Ishikawa (cell line): ENCODE results near the gene ATG12.
A peak's percentile ranks its signal among the peaks of the same experiment; 100 is the strongest.

ENCODE experiments used
- CEBPB ChIP-seq: IDR thresholded peaks from 2 replicates; pipeline ENCODE4 v1.6.1; 2012
- CREB1 ChIP-seq: IDR thresholded peaks from 2 replicates; pipeline ENCODE4 v1.6.1; 2012; ENCODE audit warnings: low read depth
- EGR1 ChIP-seq: IDR thresholded peaks from 2 replicates; pipeline ENCODE4 v1.6.1; 2012
- EP300 ChIP-seq: IDR thresholded peaks from 2 replicates; pipeline ENCODE4 v1.6.1; 2012; ENCODE audit warnings: borderline replicate concordance
- FOXM1 ChIP-seq: IDR thresholded peaks from 2 replicates; pipeline ENCODE4 v1.6.1; 2012; ENCODE audit warnings: low read depth, borderline replicate concordance
- NFIC ChIP-seq: IDR thresholded peaks from 2 replicates; pipeline ENCODE4 v1.6.1; 2012
- RAD21 ChIP-seq: IDR thresholded peaks from 2 replicates; pipeline ENCODE4 v1.6.1; 2012; ENCODE audit warnings: low read depth
- TAF1 ChIP-seq: IDR thresholded peaks from 2 replicates; pipeline ENCODE4 v1.6.1; 2012; ENCODE audit warnings: low read depth, mild to moderate bottlenecking
- TCF12 ChIP-seq: IDR thresholded peaks from 2 replicates; pipeline ENCODE4 v1.6.1; 2012; ENCODE audit warnings: low read depth
- TEAD4 ChIP-seq: IDR thresholded peaks from 2 replicates; pipeline ENCODE4 v1.6.1; 2012
- YY1 ChIP-seq: IDR thresholded peaks from 2 replicates; pipeline ENCODE4 v1.6.1; 2012; ENCODE audit warnings: low read depth
- ZBTB7A ChIP-seq: IDR thresholded peaks from 2 replicates; pipeline ENCODE4 v1.6.1; 2012; ENCODE audit warnings: low read depth
- TF ChIP-seq, protein P1 (sequence below): IDR thresholded peaks from 2 replicates; pipeline ENCODE4 v1.6.1; 2012
- TF ChIP-seq, protein P2 (sequence below): IDR thresholded peaks from 2 replicates; pipeline ENCODE4 v1.6.1; 2012
- TF ChIP-seq, protein P3 (sequence below): IDR thresholded peaks from 2 replicates; pipeline ENCODE4 v1.6.1; 2012; ENCODE audit warnings: low read depth, mild to moderate bottlenecking

Gene ATG12

DNA sequence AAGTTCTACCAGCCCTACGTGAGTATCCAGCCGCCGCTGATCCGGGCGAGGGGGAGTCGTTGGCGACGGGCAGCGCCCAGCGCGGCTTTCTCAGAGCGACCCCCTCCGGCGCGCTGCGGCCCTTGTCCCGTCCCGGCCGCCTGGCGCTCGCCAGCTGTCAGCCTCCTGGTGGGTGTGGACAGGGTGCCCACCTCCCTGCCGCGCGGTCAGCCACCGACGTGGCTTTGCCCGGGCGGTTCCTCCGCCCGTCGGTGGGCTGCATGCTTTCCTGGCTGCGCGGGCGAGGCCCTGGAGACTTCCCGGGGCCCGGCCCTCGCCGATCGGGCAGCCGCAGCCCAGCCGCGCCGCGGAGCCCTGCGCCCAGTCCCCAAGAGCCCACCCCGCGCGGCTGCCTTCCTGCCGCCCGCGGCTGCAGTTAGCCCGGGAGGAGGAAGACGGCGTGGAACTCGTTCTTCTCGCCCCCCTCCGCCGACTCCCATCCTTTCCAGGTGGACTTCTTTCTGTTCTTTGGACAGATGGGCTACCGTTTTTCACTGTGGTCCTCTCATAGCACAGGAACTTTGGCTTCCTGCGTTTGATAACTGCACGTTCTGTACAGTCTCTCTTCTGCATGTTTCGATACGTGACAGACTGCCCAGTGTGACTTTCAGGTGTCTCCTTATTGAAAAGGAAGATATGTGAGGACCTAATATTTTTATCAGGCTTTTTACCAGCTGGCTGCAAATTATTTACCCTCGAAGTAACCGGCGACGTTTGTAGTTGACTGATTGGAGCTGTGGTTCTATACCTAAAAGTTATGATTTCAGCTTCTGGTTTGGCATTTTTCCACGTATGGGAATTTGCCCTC lies 947 bp upstream of the ATG12 start:
- TF ChIP-seq TAF1 (0 out of 2 replicates have a peak, but pooled peaks have one; percentile 8), ZBTB7A (peak; percentile 91; the same call in 1 of the 2 replicates), EP300 (0 out of 2 replicates have a peak, but pooled peaks have one; percentile 25), EGR1 (no peak), CEBPB (no peak)

DNA sequence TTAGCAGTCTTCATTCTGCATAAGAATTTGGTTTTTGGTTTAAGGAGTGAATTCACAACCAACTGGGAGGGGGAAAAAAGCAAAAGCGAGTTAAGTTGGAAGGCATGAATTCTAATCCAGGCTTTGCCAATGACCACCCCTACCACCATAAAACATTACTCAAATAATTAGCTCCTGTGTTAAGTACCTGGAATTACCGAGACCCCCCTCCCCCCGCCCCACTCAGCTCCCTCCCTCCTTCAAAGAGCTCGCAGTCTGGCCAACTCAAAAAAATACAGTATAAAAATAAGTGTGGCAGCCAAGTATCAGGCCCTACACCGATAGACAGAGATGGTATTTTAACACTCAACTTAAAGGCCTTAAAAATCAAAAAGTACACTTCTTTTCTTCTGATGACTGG lies 492 bp downstream of the ATG12 start:
- TF ChIP-seq EP300 (no peak), TAF1 (no peak), NFIC (no peak), FOXM1 (no peak), RAD21 (no peak), TEAD4 (no peak), TCF12 (no peak), EGR1 (no peak), ZBTB7A (no peak), YY1 (no peak), CREB1 (no peak), CEBPB (no peak)
- TF ChIP-seq, protein P1, sequence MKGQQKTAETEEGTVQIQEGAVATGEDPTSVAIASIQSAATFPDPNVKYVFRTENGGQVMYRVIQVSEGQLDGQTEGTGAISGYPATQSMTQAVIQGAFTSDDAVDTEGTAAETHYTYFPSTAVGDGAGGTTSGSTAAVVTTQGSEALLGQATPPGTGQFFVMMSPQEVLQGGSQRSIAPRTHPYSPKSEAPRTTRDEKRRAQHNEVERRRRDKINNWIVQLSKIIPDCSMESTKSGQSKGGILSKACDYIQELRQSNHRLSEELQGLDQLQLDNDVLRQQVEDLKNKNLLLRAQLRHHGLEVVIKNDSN = no peak
- TF ChIP-seq, protein P2, sequence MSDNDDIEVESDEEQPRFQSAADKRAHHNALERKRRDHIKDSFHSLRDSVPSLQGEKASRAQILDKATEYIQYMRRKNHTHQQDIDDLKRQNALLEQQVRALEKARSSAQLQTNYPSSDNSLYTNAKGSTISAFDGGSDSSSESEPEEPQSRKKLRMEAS = no peak
- TF ChIP-seq, protein P3, sequence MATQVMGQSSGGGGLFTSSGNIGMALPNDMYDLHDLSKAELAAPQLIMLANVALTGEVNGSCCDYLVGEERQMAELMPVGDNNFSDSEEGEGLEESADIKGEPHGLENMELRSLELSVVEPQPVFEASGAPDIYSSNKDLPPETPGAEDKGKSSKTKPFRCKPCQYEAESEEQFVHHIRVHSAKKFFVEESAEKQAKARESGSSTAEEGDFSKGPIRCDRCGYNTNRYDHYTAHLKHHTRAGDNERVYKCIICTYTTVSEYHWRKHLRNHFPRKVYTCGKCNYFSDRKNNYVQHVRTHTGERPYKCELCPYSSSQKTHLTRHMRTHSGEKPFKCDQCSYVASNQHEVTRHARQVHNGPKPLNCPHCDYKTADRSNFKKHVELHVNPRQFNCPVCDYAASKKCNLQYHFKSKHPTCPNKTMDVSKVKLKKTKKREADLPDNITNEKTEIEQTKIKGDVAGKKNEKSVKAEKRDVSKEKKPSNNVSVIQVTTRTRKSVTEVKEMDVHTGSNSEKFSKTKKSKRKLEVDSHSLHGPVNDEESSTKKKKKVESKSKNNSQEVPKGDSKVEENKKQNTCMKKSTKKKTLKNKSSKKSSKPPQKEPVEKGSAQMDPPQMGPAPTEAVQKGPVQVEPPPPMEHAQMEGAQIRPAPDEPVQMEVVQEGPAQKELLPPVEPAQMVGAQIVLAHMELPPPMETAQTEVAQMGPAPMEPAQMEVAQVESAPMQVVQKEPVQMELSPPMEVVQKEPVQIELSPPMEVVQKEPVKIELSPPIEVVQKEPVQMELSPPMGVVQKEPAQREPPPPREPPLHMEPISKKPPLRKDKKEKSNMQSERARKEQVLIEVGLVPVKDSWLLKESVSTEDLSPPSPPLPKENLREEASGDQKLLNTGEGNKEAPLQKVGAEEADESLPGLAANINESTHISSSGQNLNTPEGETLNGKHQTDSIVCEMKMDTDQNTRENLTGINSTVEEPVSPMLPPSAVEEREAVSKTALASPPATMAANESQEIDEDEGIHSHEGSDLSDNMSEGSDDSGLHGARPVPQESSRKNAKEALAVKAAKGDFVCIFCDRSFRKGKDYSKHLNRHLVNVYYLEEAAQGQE = no peak

DNA sequence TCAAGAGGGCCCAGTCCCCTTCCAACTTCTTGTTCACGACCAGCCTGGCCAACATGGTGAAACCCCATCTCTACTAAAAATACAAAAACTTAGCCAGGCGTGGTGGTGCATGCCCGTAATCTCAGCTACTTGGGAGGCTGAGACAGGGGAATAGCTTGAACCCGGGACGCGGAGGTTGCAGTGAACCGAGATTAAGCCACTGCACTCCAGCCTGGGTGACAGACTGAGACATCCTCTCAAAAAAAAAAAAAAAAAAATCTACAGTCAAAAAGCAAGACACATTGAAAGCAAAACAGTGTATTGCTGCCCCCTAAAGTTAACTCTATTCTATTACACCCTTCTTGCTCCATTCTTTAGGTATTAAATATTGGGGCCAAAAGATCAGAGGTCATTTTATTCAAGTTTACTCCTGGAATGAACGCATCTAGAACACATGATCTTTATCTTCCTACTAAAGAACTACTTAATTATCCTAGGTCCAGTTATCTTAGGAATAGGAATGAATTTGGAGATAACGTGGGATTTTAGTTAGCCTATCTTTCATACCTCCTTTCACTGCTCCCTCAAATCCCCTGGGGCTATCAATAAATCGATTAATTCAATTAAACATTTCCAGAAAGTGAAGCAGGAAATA lies 2.4 kb downstream of the ATG12 start:
- TF ChIP-seq RAD21 = peak; percentile 41
- TF ChIP-seq, protein P1 = no peak

DNA sequence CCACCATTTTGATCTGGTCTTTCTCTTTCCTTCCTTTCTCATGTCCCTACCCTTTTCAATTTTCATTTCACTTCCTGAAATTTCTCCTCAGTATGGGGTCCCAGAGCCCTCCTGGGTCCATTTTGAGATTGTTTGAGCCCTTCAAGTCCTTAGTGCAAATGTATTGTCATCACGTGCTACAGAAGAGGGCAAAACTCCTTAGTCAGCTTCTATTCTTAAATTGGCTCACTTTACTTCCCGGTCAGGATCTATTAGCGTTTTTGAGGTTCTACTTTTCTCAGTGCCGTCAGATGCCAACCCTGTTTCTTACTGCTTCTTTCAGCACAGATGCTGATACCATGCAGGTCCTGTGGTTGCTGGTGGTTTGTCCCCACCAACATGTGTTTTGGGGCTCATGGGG lies 5.9 kb downstream of the ATG12 start:
- TF ChIP-seq YY1 (no peak), TEAD4 (no peak)

DNA sequence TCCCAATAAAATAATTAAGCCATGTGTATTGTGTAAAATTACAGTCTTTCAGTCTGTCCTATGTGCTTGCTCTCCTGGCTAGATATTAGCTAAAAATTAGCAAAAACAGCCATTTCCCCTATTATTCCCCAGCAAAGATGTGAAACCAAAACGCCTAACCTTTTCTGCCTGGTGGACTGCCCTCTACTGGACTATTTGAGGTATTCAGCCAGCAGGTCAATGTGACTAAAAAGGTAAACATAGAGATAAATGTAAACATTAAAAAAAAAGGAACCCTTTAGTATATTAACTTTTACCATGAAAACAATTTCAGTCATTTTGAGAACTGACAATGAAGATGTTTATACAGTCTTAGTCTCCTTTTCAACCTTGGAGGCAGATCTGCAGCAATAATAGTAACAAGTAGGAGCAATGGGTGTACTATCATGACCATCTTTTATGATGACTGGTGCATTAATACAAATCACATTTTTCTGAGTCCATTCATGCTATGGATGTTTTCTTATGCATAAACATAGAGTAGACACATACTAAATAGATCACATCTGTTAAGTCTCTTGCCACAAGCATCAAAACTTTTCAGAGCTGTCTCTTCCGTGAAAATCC lies 10.1 kb downstream of the ATG12 start:
- no peak for TF ChIP-seq EGR1
- no peak for TF ChIP-seq YY1
- TF ChIP-seq ZBTB7A = no peak
- peak; percentile 55 for TF ChIP-seq RAD21
- no peak for TF ChIP-seq CEBPB
- TF ChIP-seq TCF12 = no peak
- TF ChIP-seq TAF1 = no peak

DNA sequence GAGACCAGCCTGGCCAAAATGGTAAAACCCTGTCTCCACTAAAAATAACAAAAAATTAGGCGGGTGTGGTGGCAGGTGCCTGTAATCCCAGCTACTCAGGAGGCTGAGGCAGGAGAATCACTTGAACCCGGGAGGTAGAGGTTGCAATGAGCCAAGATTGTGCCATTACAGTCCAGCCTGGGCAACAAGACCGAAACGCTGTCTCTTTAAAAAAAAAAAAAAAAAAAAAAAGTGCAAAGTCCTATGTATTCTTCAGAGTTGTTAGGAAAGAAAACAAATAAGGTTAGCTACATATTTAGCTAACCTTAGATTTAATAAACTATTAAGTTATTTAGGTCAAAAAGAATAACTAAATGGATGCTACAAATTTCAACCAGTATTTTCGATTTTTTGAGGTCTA lies 11.5 kb downstream of the ATG12 start:
- TF ChIP-seq, protein P1 = no peak
- TF ChIP-seq, protein P2 = no peak
- no peak for TF ChIP-seq EGR1
- no peak for TF ChIP-seq CREB1
- TF ChIP-seq, protein P3 = no peak
- no peak for TF ChIP-seq TEAD4
- no peak for TF ChIP-seq CEBPB
- no peak for TF ChIP-seq TCF12
- no peak for TF ChIP-seq ZBTB7A
- no peak for TF ChIP-seq NFIC
- no peak for TF ChIP-seq YY1
- no peak for TF ChIP-seq RAD21
- no peak for TF ChIP-seq EP300
- no peak for TF ChIP-seq FOXM1
- no peak for TF ChIP-seq TAF1
